ENCODE measurements around the gene TSPAN13.
"Not testable (repeated sequence)": the region's sequence is repeated elsewhere in the genome, so short reads cannot be mapped to it uniquely, and the experiment has no call there.

The TSPAN13 gene

DNA sequence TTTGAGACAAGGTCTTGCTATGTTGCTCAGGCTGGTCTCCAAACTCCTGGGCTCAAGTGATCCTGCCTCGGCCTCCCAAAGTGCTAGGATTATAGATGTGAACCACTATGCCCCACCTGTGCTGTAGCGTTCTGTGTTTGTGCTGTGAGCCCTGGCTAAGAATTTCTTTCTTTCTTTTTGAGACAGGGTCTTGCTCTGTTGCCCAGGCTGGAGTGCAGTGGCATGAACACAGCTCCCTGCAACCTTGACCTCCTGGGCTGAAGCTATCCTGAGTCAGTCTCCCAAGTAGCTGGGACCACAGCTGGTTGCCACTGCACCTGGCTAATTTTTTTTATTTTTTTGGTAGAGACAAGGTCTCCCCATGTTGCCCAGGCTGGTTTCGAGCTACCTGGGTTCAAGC is 11.4 kb downstream of the TSPAN13 start:
- TF ChIP-seq, protein P1, sequence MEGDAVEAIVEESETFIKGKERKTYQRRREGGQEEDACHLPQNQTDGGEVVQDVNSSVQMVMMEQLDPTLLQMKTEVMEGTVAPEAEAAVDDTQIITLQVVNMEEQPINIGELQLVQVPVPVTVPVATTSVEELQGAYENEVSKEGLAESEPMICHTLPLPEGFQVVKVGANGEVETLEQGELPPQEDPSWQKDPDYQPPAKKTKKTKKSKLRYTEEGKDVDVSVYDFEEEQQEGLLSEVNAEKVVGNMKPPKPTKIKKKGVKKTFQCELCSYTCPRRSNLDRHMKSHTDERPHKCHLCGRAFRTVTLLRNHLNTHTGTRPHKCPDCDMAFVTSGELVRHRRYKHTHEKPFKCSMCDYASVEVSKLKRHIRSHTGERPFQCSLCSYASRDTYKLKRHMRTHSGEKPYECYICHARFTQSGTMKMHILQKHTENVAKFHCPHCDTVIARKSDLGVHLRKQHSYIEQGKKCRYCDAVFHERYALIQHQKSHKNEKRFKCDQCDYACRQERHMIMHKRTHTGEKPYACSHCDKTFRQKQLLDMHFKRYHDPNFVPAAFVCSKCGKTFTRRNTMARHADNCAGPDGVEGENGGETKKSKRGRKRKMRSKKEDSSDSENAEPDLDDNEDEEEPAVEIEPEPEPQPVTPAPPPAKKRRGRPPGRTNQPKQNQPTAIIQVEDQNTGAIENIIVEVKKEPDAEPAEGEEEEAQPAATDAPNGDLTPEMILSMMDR (IDR thresholded peaks at IDR 0.05), result no peak
- Histone ChIP-seq H3K27ac (no peak overlapping the region), H3K4me3 (ENCODE audit: low read depth in 1 of 2, low read length in 1 of 2) (no peak overlapping the region), H3K9me3 (no peaks in the 10 kb centered on the region), H3K4me1 (ENCODE audit: control insufficient read depth in 1 of 2, insufficient read depth in 1 of 2, low read depth in 1 of 2, low read length in 1 of 2) (no peaks in the 10 kb centered on the region), H3K27me3 (no peaks in the 10 kb centered on the region), H3K36me3 (no peaks in the 10 kb centered on the region)

DNA sequence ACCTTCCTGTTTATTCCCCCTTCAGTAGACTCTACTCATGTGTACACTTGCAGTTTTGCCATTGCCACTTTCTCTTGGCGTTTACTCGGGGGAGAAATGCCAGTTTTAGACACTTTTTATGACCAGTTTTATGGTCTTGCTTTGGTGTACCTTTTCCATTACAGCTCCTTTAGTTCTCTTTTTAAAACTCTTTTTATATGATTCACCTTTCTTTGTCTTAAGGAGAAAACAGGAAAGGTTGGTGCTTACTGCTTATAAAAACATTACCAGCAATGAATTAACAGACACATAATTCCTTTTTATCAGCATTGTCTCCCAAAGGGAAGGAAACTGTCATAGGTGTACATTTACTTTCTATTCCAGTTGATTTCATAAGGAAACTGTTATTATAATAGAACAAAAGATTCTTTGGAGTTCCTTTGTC is 11.9 kb downstream of the TSPAN13 start:
- Histone ChIP-seq H3K4me3 (ENCODE audit: low read depth in 1 of 2, low read length in 1 of 2) (no peak overlapping the region), H3K27ac (no peak overlapping the region), H3K27me3 (no peaks in the 10 kb centered on the region), H3K4me1 (ENCODE audit: control insufficient read depth in 1 of 2, insufficient read depth in 1 of 2, low read depth in 1 of 2, low read length in 1 of 2) (no peaks in the 10 kb centered on the region), H3K36me3 (no peaks in the 10 kb centered on the region), H3K9me3 (no peaks in the 10 kb centered on the region)
- TF ChIP-seq, protein P1 (IDR thresholded peaks at IDR 0.05), result no peak

DNA sequence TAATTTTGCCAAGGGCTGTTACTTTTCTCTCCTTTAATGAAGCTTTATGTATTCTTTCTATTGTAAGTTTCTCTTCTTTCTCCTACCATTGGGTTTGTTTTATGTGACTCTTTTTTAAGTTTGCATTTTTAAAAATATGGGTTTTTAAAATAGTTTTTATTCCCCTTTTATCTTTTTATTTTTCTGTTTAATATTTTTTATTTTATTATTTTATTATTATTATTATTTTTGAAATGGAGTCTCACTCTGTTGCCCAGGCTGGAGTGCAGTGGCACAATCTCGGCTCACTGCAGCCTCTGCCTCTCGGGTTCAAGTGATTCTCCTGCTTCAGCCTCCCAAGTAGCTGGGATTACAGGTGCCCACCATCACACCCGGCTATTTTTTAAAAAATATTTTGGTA is 16.4 kb downstream of the TSPAN13 start:
- H3K36me3 ChIP-seq; H3K4me3 ChIP-seq (ENCODE audit: low read depth in 1 of 2, low read length in 1 of 2); H3K9me3 ChIP-seq; H3K27me3 ChIP-seq; H3K27ac ChIP-seq; H3K4me1 ChIP-seq (ENCODE audit: control insufficient read depth in 1 of 2, insufficient read depth in 1 of 2, low read depth in 1 of 2, low read length in 1 of 2): not testable (repeated sequence)

DNA sequence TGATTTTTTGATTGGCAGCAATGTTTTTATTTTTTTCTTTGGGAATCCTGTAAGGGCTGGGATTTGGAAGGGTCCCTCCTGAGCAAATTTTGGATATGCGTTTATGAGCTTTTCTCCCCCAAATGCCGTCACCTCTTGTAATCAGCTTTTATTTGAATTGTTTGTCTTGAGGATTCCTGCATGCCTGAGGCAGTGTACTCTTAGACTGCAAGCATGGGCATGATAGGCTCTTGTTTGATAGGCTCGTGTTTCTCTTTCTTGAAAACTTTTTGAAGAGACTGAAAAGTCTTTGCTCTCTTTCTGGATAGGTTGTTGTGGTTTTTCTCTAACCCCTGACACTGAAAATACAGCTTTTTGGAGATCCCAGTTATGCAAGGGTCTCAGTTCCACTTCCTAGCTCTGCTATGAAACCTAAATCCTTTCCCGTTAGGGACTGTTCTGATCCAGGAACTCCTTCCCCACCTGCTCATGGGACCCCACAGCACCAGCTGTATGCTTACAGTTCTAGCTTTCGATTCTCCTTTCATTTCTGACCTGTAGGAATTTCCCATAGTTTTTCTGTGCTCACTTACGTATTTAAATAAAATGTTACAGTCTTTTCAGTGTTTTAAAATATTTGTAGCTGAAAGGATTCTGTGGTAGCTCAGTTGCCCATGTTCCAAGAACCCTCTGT is 17.2 kb downstream of the TSPAN13 start:
- no peaks in the 10 kb centered on the region for H3K9me3 ChIP-seq
- H3K4me1 ChIP-seq (ENCODE audit: control insufficient read depth in 1 of 2, insufficient read depth in 1 of 2, low read depth in 1 of 2, low read length in 1 of 2), result no peaks in the 10 kb centered on the region
- H3K4me3 ChIP-seq (ENCODE audit: low read depth in 1 of 2, low read length in 1 of 2), result no peak overlapping the region
- TF ChIP-seq, protein P1 (IDR thresholded peaks at IDR 0.05), result no peak
- H3K27me3 ChIP-seq, result no peaks in the 10 kb centered on the region
- H3K36me3 ChIP-seq, result no peaks in the 10 kb centered on the region
- no peak overlapping the region for H3K27ac ChIP-seq

DNA sequence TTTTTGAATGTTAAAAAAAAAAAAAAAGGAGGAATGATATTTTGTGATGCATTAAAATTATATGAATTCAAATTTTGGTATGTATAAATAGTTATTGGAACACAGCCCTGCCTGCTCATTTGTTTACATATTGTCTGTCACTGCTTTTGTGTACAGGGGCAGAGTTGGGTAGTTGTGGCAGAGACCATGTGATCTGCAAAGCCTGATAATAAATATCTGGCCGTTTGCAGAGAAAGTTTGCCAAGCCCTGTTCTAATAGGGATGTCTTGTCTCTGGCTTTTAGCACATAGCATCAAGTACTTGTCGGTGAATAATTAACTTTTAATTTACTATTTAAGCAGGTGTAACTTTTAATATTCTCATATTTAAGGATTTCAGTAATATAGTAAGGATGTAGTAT is 19.8 kb downstream of the TSPAN13 start:
- H3K9me3 ChIP-seq, result no peaks in the 10 kb centered on the region
- H3K27ac ChIP-seq, result no peak overlapping the region
- no peaks in the 10 kb centered on the region for H3K27me3 ChIP-seq
- H3K4me1 ChIP-seq (ENCODE audit: control insufficient read depth in 1 of 2, insufficient read depth in 1 of 2, low read depth in 1 of 2, low read length in 1 of 2), result no peaks in the 10 kb centered on the region
- no peak overlapping the region for H3K4me3 ChIP-seq (ENCODE audit: low read depth in 1 of 2, low read length in 1 of 2)
- TF ChIP-seq, protein P1 (IDR thresholded peaks at IDR 0.05), result no peak
- H3K36me3 ChIP-seq, result no peaks in the 10 kb centered on the region

DNA sequence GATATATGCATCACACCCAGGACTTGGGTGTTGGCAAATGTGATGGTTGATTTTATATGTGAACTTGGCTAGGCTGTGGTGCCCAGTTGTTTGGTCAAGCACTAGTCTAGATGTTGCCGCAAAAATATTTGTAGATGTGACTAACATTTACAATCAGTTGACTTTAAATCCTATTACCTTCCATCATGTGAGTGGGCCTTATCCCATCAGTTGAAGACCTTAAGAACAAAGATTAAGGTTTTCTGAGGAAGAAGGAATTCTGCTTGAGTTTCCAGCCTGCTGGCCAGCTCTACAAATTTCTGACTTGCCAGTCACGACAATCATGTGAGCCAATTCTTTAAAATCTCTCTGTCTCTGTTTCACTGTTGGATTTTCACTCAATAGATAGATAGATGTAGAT is 20.3 kb downstream of the TSPAN13 start:
- H3K27me3 ChIP-seq, result no peaks in the 10 kb centered on the region
- TF ChIP-seq, protein P1 (IDR thresholded peaks at IDR 0.05), result no peak
- no peak overlapping the region for H3K27ac ChIP-seq
- H3K4me3 ChIP-seq (ENCODE audit: low read depth in 1 of 2, low read length in 1 of 2), result no peak overlapping the region
- H3K36me3 ChIP-seq, result no peaks in the 10 kb centered on the region
- H3K4me1 ChIP-seq (ENCODE audit: control insufficient read depth in 1 of 2, insufficient read depth in 1 of 2, low read depth in 1 of 2, low read length in 1 of 2), result no peaks in the 10 kb centered on the region
- H3K9me3 ChIP-seq, result no peaks in the 10 kb centered on the region
